Stimulated activated CD8-positive, alpha-beta memory T cell treated with anti-CD3 and anti-CD28 coated beads, Interleukin-4, amount 100 ng/mL, for 1 hour (primary cell): ENCODE data around the gene CCDC14.
"Not testable (repeated sequence)": the region's sequence is repeated elsewhere in the genome, so short reads cannot be mapped to it uniquely, and the experiment has no call there.

Experiments
- DNase-seq, 2 donors: peaks; one replicate each; pipeline ENCODE4 v3.0.0-alpha.2; 2020; ENCODE audit warnings: low read depth in 2 of 2, low spot score in 1 of 2

CCDC14 gene

DNA sequence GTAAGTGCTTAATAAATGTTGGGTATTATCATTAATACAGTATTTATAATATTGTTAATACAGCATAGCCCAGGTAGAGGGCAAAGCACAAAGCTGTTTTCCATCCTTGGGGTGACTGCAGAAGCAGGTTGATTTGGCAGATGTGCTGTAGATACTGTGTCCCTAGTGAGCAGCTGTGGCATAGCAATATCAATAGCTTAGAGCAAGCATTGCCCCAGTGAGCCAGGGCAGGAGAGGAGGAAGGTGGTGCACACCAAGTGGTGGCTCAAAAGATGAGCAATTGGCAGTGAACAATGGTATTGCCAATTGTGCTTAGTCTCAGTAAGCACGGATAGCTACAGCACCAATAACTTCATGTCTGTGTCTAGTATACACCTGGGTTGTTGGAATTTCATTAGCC, 5.8 kb upstream of the CCDC14 start:
- DNase-seq = not testable (repeated sequence)

DNA sequence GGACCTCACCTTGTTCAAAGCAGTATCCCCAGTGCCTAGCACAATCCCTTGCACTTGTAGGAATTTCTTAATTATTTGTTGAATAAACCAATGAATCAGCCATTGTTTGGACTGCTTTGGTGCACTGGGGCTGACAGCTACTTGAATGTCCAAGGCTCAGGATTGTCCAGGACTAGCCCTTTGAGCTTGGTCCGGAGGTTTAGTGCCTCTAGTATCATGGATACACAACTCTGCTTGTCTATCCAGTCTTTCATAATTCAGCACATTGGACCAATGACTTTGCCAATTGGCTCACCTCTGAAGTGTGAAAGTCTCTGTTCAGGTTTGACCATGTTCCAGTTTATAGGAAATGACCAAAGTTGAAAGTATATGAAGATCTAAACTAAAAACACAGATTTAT, 3.8 kb upstream of the CCDC14 start:
- DNase-seq = not testable (repeated sequence)

DNA sequence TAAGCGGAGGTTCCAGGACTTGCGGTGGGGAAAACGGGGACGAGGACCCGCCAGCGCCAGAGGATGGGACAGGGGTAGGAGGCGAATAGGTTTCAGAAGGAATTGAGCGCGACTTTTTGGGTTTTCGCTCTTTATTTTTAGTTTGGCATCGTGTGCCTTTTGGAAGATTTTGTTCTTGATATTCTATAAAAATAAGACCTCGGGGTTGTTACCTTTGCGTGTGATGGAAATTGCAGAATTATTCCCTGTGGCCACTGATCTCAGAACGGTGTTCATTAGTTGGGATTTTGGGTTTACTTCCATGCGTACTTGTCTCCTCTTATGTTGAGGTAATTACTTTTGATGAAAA, 453 bp upstream of the CCDC14 start:
- no peak for DNase-seq

DNA sequence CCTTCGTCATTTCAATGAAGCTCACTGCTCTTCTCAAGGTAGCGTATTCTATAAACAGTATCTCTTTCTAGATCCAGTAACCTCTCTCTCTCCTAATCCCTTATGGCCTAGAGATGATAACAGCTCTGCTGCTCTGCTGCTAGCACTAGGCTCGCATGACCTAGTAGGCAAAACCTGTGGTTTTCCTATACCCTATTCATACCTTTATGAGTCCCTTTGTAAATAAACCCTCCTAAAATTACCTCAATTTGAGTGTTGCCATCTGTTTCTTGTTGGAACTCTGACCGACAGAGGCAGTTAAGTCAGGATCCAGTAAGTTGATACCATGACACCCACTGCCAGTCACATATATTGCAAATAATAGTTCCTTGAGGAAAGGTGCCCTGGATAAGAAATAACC, 7.3 kb downstream of the CCDC14 start:
- DNase-seq = no peak

DNA sequence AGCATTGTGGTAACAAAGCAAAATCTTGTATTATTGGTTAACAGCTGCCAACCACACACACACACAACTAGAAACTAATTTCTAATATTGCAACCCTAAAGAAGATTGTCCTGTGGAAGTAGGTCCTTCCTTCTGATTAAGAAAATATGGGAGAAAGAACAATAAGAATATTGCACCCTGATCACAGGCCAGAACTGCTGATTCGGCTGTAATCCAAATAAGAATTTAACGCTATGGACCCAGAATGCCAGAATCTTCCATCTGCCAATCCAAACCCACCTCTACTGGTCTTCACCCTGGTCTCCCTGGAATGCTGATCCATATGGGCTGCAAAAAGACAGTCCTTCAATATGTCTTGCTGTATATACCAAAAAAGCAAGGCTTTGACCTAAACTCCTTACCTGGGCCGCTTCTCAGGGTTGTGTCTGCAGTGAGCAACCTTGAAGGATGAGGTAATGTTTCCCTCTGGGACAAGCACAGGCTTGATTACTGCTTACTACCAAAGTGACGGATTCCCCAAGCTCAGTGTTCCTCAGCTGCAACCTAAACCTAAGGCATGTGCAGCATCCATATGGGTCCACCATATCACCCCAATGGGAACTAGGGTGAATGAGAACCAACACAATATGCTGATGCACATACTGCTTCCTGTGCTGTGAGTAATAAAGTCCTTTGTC, 8.0 kb downstream of the CCDC14 start:
- DNase-seq = no peak

DNA sequence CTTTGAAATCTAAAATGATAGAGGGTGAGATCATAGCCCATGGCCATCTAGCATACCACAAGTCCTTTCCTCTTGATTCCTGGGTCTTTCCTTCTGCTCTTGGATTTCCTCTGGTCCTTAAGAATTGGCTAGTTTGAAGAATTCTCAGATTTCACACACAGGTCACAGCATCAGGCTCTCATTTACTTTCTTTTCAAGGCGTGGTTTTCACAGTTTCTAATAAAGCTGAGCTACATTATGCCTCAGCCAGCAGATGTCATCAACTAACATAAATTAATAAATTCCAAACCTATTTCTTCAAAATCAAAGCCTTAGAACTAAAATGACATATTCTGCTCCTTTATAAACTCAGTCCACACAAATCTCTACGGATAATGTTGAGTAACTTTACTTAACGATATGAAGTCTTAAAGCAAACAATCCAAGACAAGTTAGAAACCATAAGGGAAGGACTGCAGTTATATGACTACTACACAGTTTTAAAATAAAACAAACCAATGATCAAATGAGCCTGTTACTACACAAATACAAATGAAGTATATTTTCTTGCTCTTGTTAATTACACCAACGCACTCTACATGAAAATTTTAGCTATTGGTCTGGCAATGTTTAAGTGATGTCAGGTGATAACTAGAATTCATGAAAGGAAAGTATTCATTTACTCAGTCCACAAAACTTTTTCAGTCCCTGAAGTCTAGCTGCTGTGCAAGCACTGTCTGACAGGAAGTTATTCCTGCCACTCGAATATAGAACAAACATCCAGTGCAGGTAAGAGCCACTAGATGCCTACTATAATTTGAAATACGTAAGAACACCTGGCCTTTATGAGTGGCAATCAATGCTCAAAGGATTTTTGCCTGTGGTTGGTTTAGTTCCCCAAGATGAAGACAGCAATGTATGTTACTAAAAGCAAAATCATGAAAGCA, 9.2 kb downstream of the CCDC14 start:
- DNase-seq = no peak

DNA sequence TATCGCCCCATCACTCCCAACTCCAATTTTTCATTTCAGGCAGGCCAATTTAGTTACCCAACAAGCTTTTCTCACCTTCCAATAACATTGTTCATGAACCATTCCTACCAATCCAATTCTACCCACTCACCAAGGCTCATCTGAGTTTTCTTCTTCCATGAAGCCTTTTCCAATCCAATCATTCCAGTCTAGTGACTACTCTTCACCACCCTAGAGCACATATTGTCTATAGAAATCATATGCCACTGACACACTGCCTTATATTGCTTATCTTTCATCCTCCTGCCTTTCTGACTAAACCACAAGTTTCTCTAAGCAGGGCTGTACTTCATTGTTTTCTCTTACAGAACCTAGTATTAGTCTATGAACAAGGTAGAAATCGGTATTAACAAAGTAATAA, 11.4 kb downstream of the CCDC14 start:
- no peak for DNase-seq

DNA sequence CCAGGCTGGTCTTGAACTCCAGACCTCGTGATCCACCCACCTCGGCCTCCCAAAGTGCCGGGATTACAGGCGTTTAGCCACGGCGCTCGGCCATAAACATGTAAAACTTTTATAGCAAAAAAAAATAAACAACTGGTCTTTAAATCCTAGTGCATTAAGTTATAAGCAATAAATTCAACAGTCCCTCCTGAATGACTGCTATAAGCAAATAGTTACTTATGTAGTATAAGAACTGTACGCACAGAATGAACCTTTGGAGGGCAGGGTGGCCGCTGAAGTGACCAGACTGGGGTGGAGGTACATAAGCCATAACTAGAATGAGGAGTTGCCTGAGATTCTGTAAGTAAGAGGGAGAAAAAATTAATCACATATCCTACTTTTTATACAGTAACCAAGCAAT, 12.6 kb downstream of the CCDC14 start:
- no peak for DNase-seq

DNA sequence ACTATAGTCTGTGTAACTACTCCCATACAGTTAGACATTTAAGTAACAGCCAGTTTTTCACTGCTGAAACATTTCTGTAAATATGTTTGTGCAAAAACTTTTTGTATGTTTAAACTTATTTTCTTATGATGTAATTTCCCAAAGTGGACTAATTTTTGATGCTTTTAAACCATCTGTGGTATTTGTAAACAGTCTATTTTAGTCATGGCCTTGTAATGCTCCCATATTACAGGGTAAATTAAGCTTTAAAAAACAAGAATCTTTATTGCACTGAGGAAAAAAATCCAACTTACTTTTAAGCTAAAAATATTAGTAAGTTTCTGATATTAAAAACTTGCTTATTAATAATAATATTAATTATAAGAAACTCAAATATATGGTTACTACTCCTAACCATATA, 13.5 kb downstream of the CCDC14 start:
- no peak for DNase-seq

DNA sequence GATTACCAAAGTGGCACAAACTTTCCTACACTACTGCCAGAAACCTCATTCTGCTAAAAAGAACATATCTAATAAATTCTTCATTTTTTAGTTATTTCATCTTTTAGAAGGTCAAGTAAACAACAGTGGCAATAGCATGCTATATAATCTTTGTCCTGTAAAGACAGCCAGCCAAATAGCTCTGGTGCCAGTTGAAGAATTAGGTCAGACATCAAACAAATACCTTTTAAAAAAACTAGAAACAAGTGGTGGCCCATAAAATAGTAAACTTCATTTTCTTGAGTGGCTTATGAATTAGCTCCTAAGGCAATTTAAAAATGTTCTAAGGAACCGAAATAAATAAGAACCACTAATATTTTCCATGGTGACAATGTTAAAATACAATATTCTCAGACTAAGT, 19.5 kb downstream of the CCDC14 start:
- DNase-seq = no peak

DNA sequence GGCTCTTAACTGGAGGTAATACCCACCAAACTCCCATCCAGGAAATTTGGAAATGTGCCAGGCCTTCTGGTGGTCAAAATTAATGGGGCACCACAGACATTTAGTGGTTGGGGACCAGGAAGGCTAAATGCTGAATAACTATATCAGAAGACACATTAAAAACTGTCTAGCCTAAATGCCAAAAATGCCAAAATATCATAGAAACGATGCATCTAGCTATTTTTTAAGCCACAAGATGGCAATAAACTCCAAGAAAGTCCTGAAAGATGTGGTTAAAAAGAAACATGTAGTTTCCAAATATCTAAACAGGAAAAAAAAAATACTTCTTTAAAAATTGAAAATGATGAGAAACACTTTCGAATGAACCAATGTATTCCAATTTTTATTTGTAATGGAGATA, 19.9 kb downstream of the CCDC14 start:
- DNase-seq = no peak

DNA sequence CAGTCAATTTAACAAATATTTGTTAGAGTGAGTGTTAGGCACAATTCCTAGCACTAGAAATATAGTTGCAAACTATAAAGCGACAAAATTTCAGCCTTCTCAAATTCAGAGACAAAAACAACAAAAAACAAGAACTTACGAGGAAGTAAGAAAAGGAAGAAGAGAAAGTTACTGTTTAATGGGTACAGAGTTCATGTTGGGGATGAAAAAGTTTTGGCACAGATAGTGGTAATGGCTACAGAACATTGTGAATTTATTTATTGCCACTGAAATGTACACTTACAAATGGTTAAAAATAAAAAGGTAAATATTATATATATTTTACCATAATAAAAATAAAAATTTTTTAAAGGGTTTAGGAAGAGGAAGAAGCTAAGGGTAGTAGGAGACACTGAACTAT, 21.3 kb downstream of the CCDC14 start:
- no peak for DNase-seq

DNA sequence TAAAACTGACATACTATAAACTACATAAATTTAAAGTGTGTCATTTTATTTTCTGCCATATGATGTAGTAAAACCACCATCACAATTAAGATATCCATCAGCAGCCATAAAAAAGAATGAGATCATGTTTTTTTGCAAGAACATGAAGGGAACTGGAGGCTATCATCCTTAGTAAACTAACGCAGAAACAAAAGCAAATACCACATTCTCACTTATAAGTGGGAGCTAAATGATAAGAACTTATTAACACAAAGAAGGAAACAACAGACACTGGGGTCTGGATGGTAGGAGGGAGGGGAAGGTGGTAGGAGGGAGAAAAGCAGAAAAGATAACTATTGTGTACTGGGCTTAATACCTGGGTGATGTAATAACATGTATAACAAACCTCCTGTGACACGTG, 24.6 kb downstream of the CCDC14 start:
- no peak for DNase-seq

DNA sequence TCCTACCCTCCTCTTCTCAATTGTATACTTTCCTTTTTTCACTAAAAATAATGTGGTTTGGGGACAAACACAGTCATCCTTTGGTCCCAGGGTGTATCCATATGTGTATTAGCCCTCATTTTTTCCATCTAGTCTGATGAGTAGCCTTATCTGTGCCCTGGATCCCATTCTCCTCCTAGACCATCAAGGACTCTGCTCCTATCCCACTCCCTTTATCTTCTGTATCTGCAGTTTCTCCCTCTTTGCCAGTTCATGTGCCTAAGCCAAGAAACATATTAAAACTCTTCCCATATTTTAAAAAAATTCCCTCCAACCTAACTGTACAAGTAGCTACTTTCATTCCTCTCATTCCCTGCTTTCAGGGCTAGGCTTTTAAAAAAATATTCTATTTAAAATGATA, 25.2 kb downstream of the CCDC14 start:
- DNase-seq = no peak

DNA sequence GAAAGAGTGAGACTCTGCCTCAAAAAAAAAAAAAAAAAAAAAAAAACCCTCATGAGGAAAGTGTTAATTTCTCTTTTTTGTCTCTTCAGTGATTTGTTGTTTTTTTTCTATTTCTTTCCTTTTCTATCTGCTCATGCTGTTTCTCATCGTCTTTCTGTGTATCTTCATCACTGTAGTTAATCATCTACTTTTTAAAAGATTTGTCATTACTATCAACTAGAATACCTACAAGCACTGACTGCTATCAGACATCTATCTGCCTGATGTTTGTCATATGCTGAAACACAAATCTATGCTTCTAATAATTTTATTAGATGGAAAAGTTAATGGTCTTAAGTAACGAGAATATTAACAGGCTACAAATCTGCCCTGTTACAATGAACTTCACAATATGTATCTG, 26.8 kb downstream of the CCDC14 start:
- DNase-seq = no peak

DNA sequence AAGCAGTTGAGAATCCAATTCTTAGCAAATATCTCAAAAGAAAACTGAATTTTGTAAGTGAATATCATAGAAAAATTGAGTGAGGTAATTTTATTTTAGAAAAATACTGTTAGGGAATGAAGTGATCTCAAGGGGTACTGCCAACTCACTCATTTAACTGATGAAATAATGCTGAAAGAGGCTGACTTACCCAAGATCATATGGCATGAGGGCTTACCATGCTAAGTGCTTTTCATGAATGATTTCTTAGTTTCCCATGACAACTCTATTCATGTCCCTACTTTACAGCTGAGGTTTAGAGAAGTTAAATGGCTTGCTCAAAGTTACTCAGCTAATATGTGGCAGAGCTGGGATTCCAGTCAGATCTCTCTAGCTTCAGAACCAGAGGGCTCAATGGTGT, 30.6 kb downstream of the CCDC14 start:
- DNase-seq = no peak

DNA sequence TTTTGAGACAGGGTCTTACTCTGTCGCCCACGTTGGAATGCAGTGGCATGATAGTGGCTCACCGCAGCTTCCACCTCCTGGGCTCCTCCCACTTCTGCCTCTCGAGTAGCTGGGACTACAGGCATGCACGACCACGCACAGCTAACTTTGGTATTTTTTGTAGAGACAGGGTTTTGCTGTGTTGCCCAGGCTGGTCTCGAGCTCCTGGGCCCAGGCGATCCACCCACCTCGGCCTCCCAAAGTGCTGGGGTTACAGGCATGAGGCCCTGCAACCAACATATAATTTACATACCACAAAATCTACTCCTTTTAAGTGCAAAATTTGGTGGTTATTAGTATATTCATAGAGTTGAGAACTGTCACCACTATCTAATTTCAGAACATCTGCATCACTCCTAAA, 31.7 kb downstream of the CCDC14 start:
- no peak for DNase-seq

DNA sequence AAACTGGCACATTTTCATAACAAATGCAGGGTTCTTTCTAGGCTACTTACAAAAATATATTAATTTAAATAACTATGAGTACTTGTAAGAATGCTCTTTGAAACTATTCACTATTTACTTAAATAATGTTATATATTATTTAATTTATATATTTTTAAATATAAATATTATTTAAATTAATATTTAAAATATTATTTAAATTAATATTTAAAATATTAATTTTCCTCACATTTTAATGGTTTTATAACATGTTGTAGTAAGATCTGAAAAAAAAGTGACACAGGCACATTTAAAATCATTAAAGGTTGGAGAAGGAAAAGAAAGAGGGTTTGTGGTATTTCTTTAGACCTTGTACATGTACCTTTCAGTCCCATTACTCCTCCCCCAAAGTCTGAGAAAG, 34.6 kb downstream of the CCDC14 start:
- DNase-seq = no peak

DNA sequence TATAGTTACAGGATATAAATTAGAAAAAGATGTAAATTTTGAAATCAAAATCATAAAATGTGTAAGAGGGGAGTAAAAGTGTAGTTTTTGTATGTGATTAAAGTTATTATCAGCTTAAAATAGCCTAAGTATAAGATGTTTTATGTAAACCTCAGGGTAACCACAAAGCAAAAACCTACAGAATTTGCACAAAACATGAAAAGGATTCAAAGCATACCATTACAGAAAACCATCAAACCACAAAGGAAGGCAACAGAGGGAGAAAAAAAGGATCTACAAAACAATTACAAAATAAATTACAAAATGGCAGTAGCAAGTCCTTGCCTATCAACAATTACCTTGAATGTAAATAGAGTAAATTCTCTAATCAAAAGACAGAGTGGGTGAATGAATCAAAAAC, 40.2 kb downstream of the CCDC14 start:
- no peak for DNase-seq

DNA sequence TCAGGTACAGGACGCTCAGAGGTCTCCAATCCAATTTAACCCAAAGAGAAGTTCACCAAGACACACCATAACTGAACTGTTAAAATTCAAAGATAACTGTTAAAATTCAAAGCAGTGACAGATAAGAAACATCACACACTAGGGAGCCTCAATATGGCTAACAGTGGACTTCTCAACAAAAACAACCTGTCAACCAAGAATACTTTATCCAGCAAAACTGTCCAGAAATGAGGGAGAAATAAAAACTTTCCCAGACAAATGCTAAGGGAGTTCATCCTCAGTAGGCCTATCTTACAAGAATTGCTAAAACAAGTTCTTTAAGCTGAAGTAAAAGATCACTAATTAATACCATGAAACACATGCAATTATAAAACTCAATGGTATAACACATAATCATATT, 40.6 kb downstream of the CCDC14 start:
- DNase-seq = no peak

DNA sequence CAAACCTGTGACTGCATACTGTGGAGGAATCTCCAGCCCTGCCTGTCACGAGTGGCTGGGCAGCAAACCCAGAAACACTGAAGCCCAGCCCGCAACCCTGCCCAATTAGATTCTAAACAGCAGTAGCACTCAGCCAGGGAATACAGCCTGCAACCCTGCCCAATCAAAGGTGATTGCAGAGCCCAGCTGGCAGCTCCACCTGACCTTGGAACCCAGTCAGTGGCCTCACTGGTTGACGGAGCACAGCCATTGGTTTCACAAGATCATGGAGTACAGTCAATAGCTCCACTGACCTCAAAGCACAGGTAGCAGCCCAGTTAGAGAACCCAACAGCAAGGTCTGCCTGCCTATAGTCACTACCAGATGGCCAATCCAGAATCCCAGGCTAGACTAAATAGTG, 41.7 kb downstream of the CCDC14 start:
- no peak for DNase-seq

DNA sequence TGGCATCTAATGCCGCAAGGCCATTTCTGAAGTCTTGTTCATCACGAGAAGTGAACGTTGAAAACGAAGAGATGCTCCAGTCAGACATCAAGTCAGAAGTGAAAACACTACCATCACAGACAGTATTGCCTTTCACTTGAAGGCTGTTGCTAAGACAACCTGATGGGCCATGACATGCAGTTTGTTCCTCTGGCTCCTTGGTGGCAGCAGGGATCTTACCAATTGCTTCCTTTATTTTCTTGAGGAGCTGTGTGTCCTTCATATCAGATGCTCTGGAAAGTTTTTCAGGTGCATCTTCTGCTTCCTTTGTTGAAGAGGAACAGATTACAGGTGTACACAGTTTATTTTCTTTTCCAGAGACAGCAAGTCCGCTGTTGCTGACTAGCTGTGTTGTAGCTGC, 46.2 kb downstream of the CCDC14 start:
- no peak for DNase-seq

DNA sequence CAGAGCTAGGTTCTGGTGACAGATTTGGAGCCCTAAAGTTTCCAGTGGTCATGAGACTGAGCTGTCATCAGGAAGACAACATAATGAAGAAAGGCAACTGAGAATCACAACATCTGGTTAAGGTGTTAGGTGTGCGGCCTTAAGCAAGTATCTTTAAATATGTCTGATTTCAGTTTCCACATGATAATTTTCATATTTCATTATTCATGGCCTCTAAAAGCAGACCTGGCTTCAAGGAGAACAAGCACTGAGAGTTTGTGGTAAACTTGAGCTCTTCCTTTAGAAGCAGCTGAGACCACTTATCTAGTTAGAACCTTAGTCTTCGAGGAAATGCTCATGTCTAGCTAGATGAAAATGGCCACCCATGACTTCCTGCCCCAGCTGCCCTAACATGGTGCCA, 51.2 kb downstream of the CCDC14 start:
- no peak for DNase-seq
